HG03095 (cell line): ENCODE results near the gene COMMD7.

ENCODE experiments used
- ATAC-seq: cut with Tn5 transposase; IDR thresholded peaks from one replicate; pipeline ENCODE4 v1.9.1; 2021; ENCODE audit warnings: moderate library complexity; ENCODE audit not compliant: unreplicated experiment

The COMMD7 gene

GRCh38 chr20:32743237-32744112 lies at the start of gene COMMD7:
TSS of gene COMMD7 (minus strand) at chr20:32743467. CDS start at chr20:32743391, 76 bp downstream.
- peak; percentile 65 for ATAC-seq

GRCh38 chr20:32792731-32793458 lies 49.6 kb upstream of the COMMD7 start:
- ATAC-seq: no peak

- peak; percentile 66 for ATAC-seq
These were observed 49.0 kb upstream of the COMMD7 start for GRCh38 chr20:32792316-32792715.

- ATAC-seq: no peak
These were observed 47.4 kb upstream of the COMMD7 start for GRCh38 chr20:32790751-32791057.

- peak; percentile 46 for ATAC-seq
These were observed 46.9 kb upstream of the COMMD7 start for GRCh38 chr20:32789896-32790750.

GRCh38 chr20:32787168-32787567 lies 43.9 kb upstream of the COMMD7 start:
- no peak for ATAC-seq

GRCh38 chr20:32786059-32786760 lies 42.9 kb upstream of the COMMD7 start:
- no peak for ATAC-seq

GRCh38 chr20:32784369-32785080 lies 41.3 kb upstream of the COMMD7 start:
- ATAC-seq: no peak

- ATAC-seq: no peak
These were observed 37.7 kb upstream of the COMMD7 start for GRCh38 chr20:32780749-32781655.

GRCh38 chr20:32780278-32780677 lies 37.0 kb upstream of the COMMD7 start:
- ATAC-seq: no peak

GRCh38 chr20:32779500-32780211 lies 36.4 kb upstream of the COMMD7 start:
- no peak for ATAC-seq

GRCh38 chr20:32777177-32777956 lies 34.1 kb upstream of the COMMD7 start:
- no peak for ATAC-seq

GRCh38 chr20:32775336-32775991 lies 32.2 kb upstream of the COMMD7 start:
- no peak for ATAC-seq

GRCh38 chr20:32773855-32774254 lies 30.6 kb upstream of the COMMD7 start:
- ATAC-seq: no peak

GRCh38 chr20:32773223-32773622 lies 30.0 kb upstream of the COMMD7 start:
- no peak for ATAC-seq

GRCh38 chr20:32772046-32772445 lies 28.8 kb upstream of the COMMD7 start:
- no peak for ATAC-seq
